ENCODE measurements around the gene PLA2G3. TPM values are rescaled to one million over a fixed set of nuclear protein-coding genes. Genes with fewer than 3 reads are reported as not detected.
"Not testable (repeated sequence)": the region's sequence is repeated elsewhere in the genome, so short reads cannot be mapped to it uniquely, and the experiment has no call there.

The PLA2G3 gene
- total and polyA plus RNA-seq, 2 donors from 2014 or later = 1.2 TPM; not detected in 1

GRCh38 chr22:31097941-31098631 is 42.2 kb downstream of the PLA2G3 start:
- intact Hi-C loops (cut with DNase I) = no loop called here
- Histone ChIP-seq H3K4me3 (ENCODE audit: low read length in 3 of 3) (no peak overlapping the region), H3K4me1 (ENCODE audit: control insufficient read depth in 2 of 3, insufficient read depth in 2 of 3, low read depth in 1 of 3, low read length in 3 of 3) (no peaks in the 10 kb centered on the region), H3K27ac (ENCODE audit: low read depth in 2 of 2, low read length in 2 of 2) (no peak overlapping the region), H3K27me3 (ENCODE audit: control insufficient read depth, insufficient read depth, low read length) (no peaks in the 10 kb centered on the region), H3K36me3 (ENCODE audit: control insufficient read depth in 2 of 3, insufficient read depth in 3 of 3, low read length in 3 of 3) (peaks cover 0 to 41% (median 33%) of the 10 kb centered on the region in 3 donors), H3K9me3 (ENCODE audit: control insufficient read depth in 2 of 3, insufficient read depth in 1 of 3, low read length in 3 of 3) (no peaks in the 10 kb centered on the region), H3K9ac (ENCODE audit: low read length in 3 of 3) (no peak overlapping the region)
- DNase-seq (no peak), FAIRE-seq (no peak)
- no peak for TF ChIP-seq CTCF (IDR thresholded peaks at IDR 0.05; ENCODE audit: borderline replicate concordance, extremely low read depth, insufficient read depth)

- H3K4me3 ChIP-seq (ENCODE audit: low read length in 3 of 3); H3K27me3 ChIP-seq (ENCODE audit: control insufficient read depth, insufficient read depth, low read length); H3K27ac ChIP-seq (ENCODE audit: low read depth in 2 of 2, low read length in 2 of 2); FAIRE-seq; H3K4me1 ChIP-seq (ENCODE audit: control insufficient read depth in 2 of 3, insufficient read depth in 2 of 3, low read depth in 1 of 3, low read length in 3 of 3); H3K9ac ChIP-seq (ENCODE audit: low read length in 3 of 3); DNase-seq; H3K9me3 ChIP-seq (ENCODE audit: control insufficient read depth in 2 of 3, insufficient read depth in 1 of 3, low read length in 3 of 3); intact Hi-C loops (cut with DNase I): not testable (repeated sequence)
- peaks cover 0 to 46% (median 37%) of the 10 kb centered on the region in 3 donors for H3K36me3 ChIP-seq (ENCODE audit: control insufficient read depth in 2 of 3, insufficient read depth in 3 of 3, low read length in 3 of 3)
Measured at GRCh38 chr22:31097539-31097938, 42.8 kb downstream of the PLA2G3 start.

- TF ChIP-seq CTCF (IDR thresholded peaks at IDR 0.05; ENCODE audit: borderline replicate concordance, extremely low read depth, insufficient read depth) = no peak
- FAIRE-seq (no peak), DNase-seq (peak in 3 of 5 donors; percentile 31 to 62 (median 42))
- no peaks in the 10 kb centered on the region for H3K27me3 ChIP-seq (ENCODE audit: control insufficient read depth, insufficient read depth, low read length)
- no peaks in the 10 kb centered on the region for H3K9me3 ChIP-seq (ENCODE audit: control insufficient read depth in 2 of 3, insufficient read depth in 1 of 3, low read length in 3 of 3)
- no peak overlapping the region for H3K27ac ChIP-seq (ENCODE audit: low read depth in 2 of 2, low read length in 2 of 2)
- intact Hi-C loops (cut with DNase I) = no loop called here
- H3K4me1 ChIP-seq (ENCODE audit: control insufficient read depth in 2 of 3, insufficient read depth in 2 of 3, low read depth in 1 of 3, low read length in 3 of 3) = peaks cover 0 to 6% (median 0%) of the 10 kb centered on the region in 3 donors
- peaks cover 0 to 52% (median 34%) of the 10 kb centered on the region in 3 donors for H3K36me3 ChIP-seq (ENCODE audit: control insufficient read depth in 2 of 3, insufficient read depth in 3 of 3, low read length in 3 of 3)
- H3K4me3 ChIP-seq (ENCODE audit: low read length in 3 of 3) = no peak overlapping the region
- H3K9ac ChIP-seq (ENCODE audit: low read length in 3 of 3) = no peak overlapping the region
Measured at GRCh38 chr22:31096657-31097279, 43.5 kb downstream of the PLA2G3 start.

- no peak overlapping the region for H3K9ac ChIP-seq (ENCODE audit: low read length in 3 of 3)
- peaks cover 0 to 6% (median 0%) of the 10 kb centered on the region in 3 donors for H3K4me1 ChIP-seq (ENCODE audit: control insufficient read depth in 2 of 3, insufficient read depth in 2 of 3, low read depth in 1 of 3, low read length in 3 of 3)
- peaks cover 0 to 56% (median 35%) of the 10 kb centered on the region in 3 donors for H3K36me3 ChIP-seq (ENCODE audit: control insufficient read depth in 2 of 3, insufficient read depth in 3 of 3, low read length in 3 of 3)
- H3K4me3 ChIP-seq (ENCODE audit: low read length in 3 of 3) = no peak overlapping the region
- intact Hi-C loops (cut with DNase I) = no loop called here
- TF ChIP-seq CTCF (IDR thresholded peaks at IDR 0.05; ENCODE audit: borderline replicate concordance, extremely low read depth, insufficient read depth) = no peak
- no peaks in the 10 kb centered on the region for H3K9me3 ChIP-seq (ENCODE audit: control insufficient read depth in 2 of 3, insufficient read depth in 1 of 3, low read length in 3 of 3)
- FAIRE-seq (no peak), DNase-seq (no peak)
- no peak overlapping the region for H3K27ac ChIP-seq (ENCODE audit: low read depth in 2 of 2, low read length in 2 of 2)
- H3K27me3 ChIP-seq (ENCODE audit: control insufficient read depth, insufficient read depth, low read length) = no peaks in the 10 kb centered on the region
Measured at GRCh38 chr22:31095637-31096249, 44.6 kb downstream of the PLA2G3 start.

Measured in kidney (tissue), 14 donors.